T follicular helper cell (primary cell): ENCODE data around the gene PRPH2.
A peak's percentile ranks its signal among the peaks of the same experiment; 100 is the strongest.
"Not testable (repeated sequence)": the region's sequence is repeated elsewhere in the genome, so short reads cannot be mapped to it uniquely, and the experiment has no call there.

Experiments used
- DNase-seq: peaks from one replicate; pipeline ENCODE4 v3.0.0-alpha.2; 2020; ENCODE audit warnings: low read depth

Gene PRPH2

GRCh38 chr6:42698217-42698616 lies 24.2 kb downstream of the PRPH2 start:
- no peak for DNase-seq

- DNase-seq = no peak
Observed at GRCh38 chr6:42697268-42697655, 25.1 kb downstream of the PRPH2 start.

- no peak for DNase-seq
Observed at GRCh38 chr6:42696526-42697267, 25.7 kb downstream of the PRPH2 start.

GRCh38 chr6:42694586-42694985 lies 27.8 kb downstream of the PRPH2 start:
- DNase-seq = no peak

- DNase-seq = no peak
Observed at GRCh38 chr6:42693725-42694323, 28.6 kb downstream of the PRPH2 start.

- DNase-seq = no peak
Observed at GRCh38 chr6:42692137-42692911, 30.1 kb downstream of the PRPH2 start.

- no peak for DNase-seq
Observed at GRCh38 chr6:42690872-42691271, 31.5 kb downstream of the PRPH2 start.

GRCh38 chr6:42690151-42690702 lies 32.2 kb downstream of the PRPH2 start:
- DNase-seq = no peak

- no peak for DNase-seq
Observed at GRCh38 chr6:42689371-42689770, 33.0 kb downstream of the PRPH2 start.

- DNase-seq = no peak
Observed at GRCh38 chr6:42688281-42688680, 34.1 kb downstream of the PRPH2 start.

- DNase-seq = no peak
Observed at GRCh38 chr6:42679358-42679757, 43.0 kb downstream of the PRPH2 start.

GRCh38 chr6:42674780-42675179 lies 47.6 kb downstream of the PRPH2 start:
- no peak for DNase-seq

GRCh38 chr6:42674368-42674767 lies 48.0 kb downstream of the PRPH2 start:
- DNase-seq = not testable (repeated sequence)

GRCh38 chr6:42664718-42665117 lies 57.7 kb downstream of the PRPH2 start:
- DNase-seq = no peak

- DNase-seq = peak; percentile 72
Observed at GRCh38 chr6:42661540-42662153, 60.8 kb downstream of the PRPH2 start.

GRCh38 chr6:42659806-42660205 lies 62.6 kb downstream of the PRPH2 start:
- no peak for DNase-seq

GRCh38 chr6:42653851-42654250 lies 68.5 kb downstream of the PRPH2 start:
- DNase-seq = no peak

- DNase-seq = no peak
Observed at GRCh38 chr6:42652024-42652746, 70.2 kb downstream of the PRPH2 start.
